Keratinocyte (primary cell): ENCODE measurements around the gene FARP1. TPM values are rescaled to one million over a fixed set of nuclear protein-coding genes. Genes with fewer than 3 reads are reported as not detected.

ENCODE experiments used
- DNase-seq: peaks from one replicate; pipeline ENCODE4 v3.0.0-alpha.2; 2011; ENCODE audit warnings: low read depth, missing footprints, low spot score
- FAIRE-seq: peaks from 2 replicates; lab custom pipeline; 2011; peaks lifted over from hg19 to GRCh38; lab: Jason Lieb, UNC
- H2AFZ ChIP-seq: 2 replicates; pipeline ENCODE4 v1.6.0; 2012; ENCODE audit warnings: low read length, control low read depth, inconsistent platforms; ENCODE audit not compliant: control insufficient read depth
- H3K27ac ChIP-seq: 2 replicates; pipeline ENCODE4 v1.5.1; 2011; ENCODE audit warnings: low read length; ENCODE audit not compliant: control insufficient read depth, insufficient read depth
- H3K27me3 ChIP-seq: 3 replicates; pipeline ENCODE4 v1.6.0; 2011; ENCODE audit warnings: low read length; ENCODE audit not compliant: control insufficient read depth, insufficient read depth; ENCODE audit errors: extremely low read depth
- H3K36me3 ChIP-seq, 2 experiments: 2 replicates in 1 of 2; 3 replicates in 1 of 2; pipeline ENCODE4 v1.5.1; 2011; ENCODE audit warnings: low read length in 2 of 2, mild to moderate bottlenecking in 1 of 2; ENCODE audit not compliant: control insufficient read depth in 2 of 2, insufficient read depth in 2 of 2; ENCODE audit errors: extremely low read depth in 1 of 2
- H3K4me1 ChIP-seq: 3 replicates; pipeline ENCODE4 v1.5.1; 2011; ENCODE audit warnings: low read length; ENCODE audit not compliant: control insufficient read depth, insufficient read depth; ENCODE audit errors: extremely low read depth
- H3K4me2 ChIP-seq: 3 replicates; pipeline ENCODE4 v1.6.0; 2011; ENCODE audit warnings: low read depth, low read length; ENCODE audit not compliant: control insufficient read depth, insufficient read depth; ENCODE audit errors: extremely low read depth
- H3K4me3 ChIP-seq, 3 experiments: fragments of 200-600 bp in 1 of 3; sonication (generic) in 1 of 3; 2 replicates in 2 of 3; 3 replicates in 1 of 3; pipeline ENCODE4 v1.5.1; 2011 to 2016; ENCODE audit warnings: low read length in 3 of 3, mild to moderate bottlenecking in 3 of 3, control low read depth in 2 of 3, inconsistent platforms in 1 of 3, low read depth in 1 of 3, mixed read lengths in 1 of 3, mixed run types in 1 of 3, moderate library complexity in 1 of 3; ENCODE audit not compliant: control insufficient read depth in 2 of 3, insufficient read depth in 2 of 3; ENCODE audit errors: extremely low read depth in 1 of 3
- H3K79me2 ChIP-seq: 2 replicates; pipeline ENCODE4 v1.6.0; 2012; ENCODE audit warnings: low read length; ENCODE audit not compliant: control insufficient read depth, insufficient read depth
- H3K9ac ChIP-seq: 3 replicates; pipeline ENCODE4 v1.6.0; 2011; ENCODE audit warnings: low read length; ENCODE audit not compliant: control insufficient read depth, insufficient read depth; ENCODE audit errors: extremely low read depth
- H3K9me1 ChIP-seq: 3 replicates; pipeline ENCODE4 v1.6.0; 2011; ENCODE audit warnings: low read length; ENCODE audit not compliant: control insufficient read depth, insufficient read depth; ENCODE audit errors: extremely low read depth
- H3K9me3 ChIP-seq: 2 replicates; pipeline ENCODE4 v1.5.1; 2012; ENCODE audit warnings: low read depth, low read length; ENCODE audit not compliant: control insufficient read depth
- H4K20me1 ChIP-seq: 3 replicates; pipeline ENCODE4 v1.6.0; 2011; ENCODE audit warnings: low read length; ENCODE audit not compliant: control insufficient read depth, insufficient read depth; ENCODE audit errors: extremely low read depth
- CTCF ChIP-seq, 3 experiments: IDR thresholded peaks in 1 of 3; conservative IDR thresholded peaks in 1 of 3; optimal IDR thresholded peaks in 1 of 3; 2 replicates in 2 of 3; 3 replicates in 1 of 3; pipeline versions ENCODE3 to v1.5.1; 2011; ENCODE audit warnings: low read length in 3 of 3, mild to moderate bottlenecking in 3 of 3, moderate library complexity in 2 of 3, control low read depth in 1 of 3, inconsistent platforms in 1 of 3; ENCODE audit not compliant: insufficient read depth in 2 of 3; ENCODE audit errors: extremely low read depth in 1 of 3
- EZH2 ChIP-seq: IDR thresholded peaks from one replicate; pipeline ENCODE4 v1.6.1; 2012; ENCODE audit warnings: inconsistent platforms, mild to moderate bottlenecking, low read length, moderate library complexity
- dilution Hi-C: fragments of 300-500 bp; cut with MboI; formaldehyde crosslinking; loops from one replicate; pipeline ENCODE4 v1.7.0; 2020; ENCODE audit warnings: low sequenced_read_pairs; ENCODE audit not compliant: extremely low pct_ligation_motif_present
- polyA plus RNA-seq, 5 experiments: library from polyadenylated mRNA; depleted of rRNA in 3 of 5; stranded (reverse) in 3 of 5; stranded (forward) in 1 of 5; unstranded in 1 of 5; fragments of >200 nt; gene quantifications; 1 replicate in 1 of 5; 2 replicates in 3 of 5; 3 replicates in 1 of 5; pipeline versions ENCODE4 v1.2.1 to v1.2.3, GENCODE V29; 2011 to 2012; ENCODE audit warnings: missing spikeins in 2 of 5, low read depth in 1 of 5, low replicate concordance in 1 of 5

The FARP1 gene
- polyA plus RNA-seq, 1 donor (not counting 4 experiments of a cell fraction or from before 2014, with no cell fraction given) = 10.3 TPM

GRCh38 chr13:98493042-98493712, 350.3 kb downstream of the FARP1 start:
- H3K27ac ChIP-seq = peak overlapping the region; percentile 66

GRCh38 chr13:98494769-98495168, 351.9 kb downstream of the FARP1 start:
- Histone ChIP-seq H3K4me1 (peaks cover 10% of the 10 kb centered on the region), H3K27me3 (no peaks in the 10 kb centered on the region), H3K9me1 (no peaks in the 10 kb centered on the region), H2AFZ (no peak overlapping the region), H3K4me2 (no peak overlapping the region), H3K79me2 (peaks cover 91% of the 10 kb centered on the region), H3K9me3 (no peaks in the 10 kb centered on the region), H3K9ac (no peak overlapping the region), H3K27ac (no peak overlapping the region), H3K4me3 (no peak overlapping the region), H4K20me1 (peaks cover 3% of the 10 kb centered on the region), H3K36me3 (peaks cover 13 to 22% of the 10 kb centered on the region in 2 experiments)
- dilution Hi-C loops = no loop called here
- DNase-seq (no peak), FAIRE-seq (no peak)
- TF ChIP-seq EZH2 (no peak), CTCF (optimal IDR thresholded peaks at IDR 0.05 in 1 of 3, IDR thresholded peaks at IDR 0.05 in 1 of 3, conservative IDR thresholded peaks at IDR 0.05 in 1 of 3; ENCODE audit: extremely low read depth in 1 of 3, insufficient read depth in 2 of 3, low read length in 3 of 3) (no peak)

More at GRCh38 chr13:98493042-98493712, 350.3 kb downstream of the FARP1 start:
- peaks cover 91% of the 10 kb centered on the region for H3K79me2 ChIP-seq
- H3K4me3 ChIP-seq = no peak overlapping the region
- TF ChIP-seq EZH2 = no peak
- TF ChIP-seq CTCF (optimal IDR thresholded peaks at IDR 0.05 in 1 of 3, IDR thresholded peaks at IDR 0.05 in 1 of 3, conservative IDR thresholded peaks at IDR 0.05 in 1 of 3; ENCODE audit: extremely low read depth in 1 of 3, insufficient read depth in 2 of 3, low read length in 3 of 3) = no peak
- H3K9me1 ChIP-seq = no peaks in the 10 kb centered on the region
- peak overlapping the region; percentile 30 for H3K9ac ChIP-seq
- dilution Hi-C loops = no loop called here
- H3K27me3 ChIP-seq = no peaks in the 10 kb centered on the region
- DNase-seq (no peak), FAIRE-seq (peak; percentile 46)
- H3K4me2 ChIP-seq = no peak overlapping the region
- H3K9me3 ChIP-seq = no peaks in the 10 kb centered on the region
- H3K36me3 ChIP-seq = peaks cover 10 to 12% of the 10 kb centered on the region in 2 experiments
- H3K4me1 ChIP-seq = peaks cover 10% of the 10 kb centered on the region
- H4K20me1 ChIP-seq = peaks cover 7% of the 10 kb centered on the region
- H2AFZ ChIP-seq = no peak overlapping the region
